CD4-positive, alpha-beta T cell treated with Interleukin-6 at 100 ng/mL for 8 hours (primary cell): ENCODE measurements around the gene NPLOC4.

Source experiments
- DNase-seq: peaks from one replicate; pipeline ENCODE4 v3.0.0-alpha.2; 2020; ENCODE audit warnings: mixed read lengths, low spot score

Gene NPLOC4

DNA sequence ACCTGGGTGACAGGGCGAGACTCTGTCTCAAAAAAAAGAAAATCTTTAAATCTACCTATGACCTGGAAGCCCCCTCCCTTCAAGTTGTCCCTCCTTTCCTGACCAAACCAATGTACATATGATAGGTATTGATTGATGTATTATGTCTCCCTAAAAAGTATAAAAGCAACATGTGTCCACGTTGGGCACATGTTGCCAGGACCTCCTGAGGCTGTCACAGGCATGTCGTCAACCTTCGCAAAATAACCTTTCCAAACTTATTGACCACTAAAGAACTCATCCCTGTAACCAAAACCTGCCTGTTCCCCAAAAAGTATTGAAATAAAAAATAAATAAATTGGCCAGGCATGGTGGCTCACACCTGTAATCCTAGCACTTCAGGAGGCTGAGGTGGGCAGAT, 25.1 kb upstream of the NPLOC4 start:
- no peak for DNase-seq

DNA sequence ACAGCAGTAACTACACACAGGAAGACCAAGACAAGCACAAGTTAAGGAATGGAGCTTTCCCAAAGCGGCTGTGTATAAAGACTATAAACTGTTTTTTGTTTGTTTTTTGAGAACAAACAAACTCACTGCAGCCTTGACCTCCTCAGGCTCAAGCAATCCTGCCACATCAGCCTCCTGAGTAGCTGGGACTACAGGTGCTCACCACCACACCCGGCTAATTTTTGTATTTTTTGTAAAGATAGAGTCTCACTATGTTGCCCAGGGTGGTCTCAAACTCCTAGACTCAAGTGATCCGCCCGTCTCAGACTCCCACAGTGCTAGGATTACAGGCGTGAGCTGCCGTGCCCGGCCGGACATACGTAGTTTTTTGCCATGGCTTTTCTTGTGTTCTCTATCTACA, 23.5 kb upstream of the NPLOC4 start:
- no peak for DNase-seq

DNA sequence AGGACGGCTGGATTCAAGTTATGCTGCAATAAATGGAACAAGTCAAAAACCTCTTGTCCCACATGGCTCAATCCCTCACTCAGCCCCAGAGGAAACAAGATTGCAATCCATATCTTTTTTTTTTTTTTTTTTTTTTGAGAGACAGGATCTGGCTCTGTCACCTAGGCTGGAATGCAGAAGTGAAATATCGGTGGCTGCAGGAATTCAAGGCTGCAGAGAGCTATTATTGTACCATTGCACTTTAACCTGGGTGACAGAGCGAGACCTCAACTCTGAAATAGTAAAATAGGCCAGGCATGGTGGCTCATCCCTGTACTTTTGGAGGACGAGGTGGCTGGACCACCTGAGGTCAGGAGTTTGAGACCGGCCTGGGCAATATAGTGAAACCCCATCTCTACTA, 22.1 kb upstream of the NPLOC4 start:
- no peak for DNase-seq

DNA sequence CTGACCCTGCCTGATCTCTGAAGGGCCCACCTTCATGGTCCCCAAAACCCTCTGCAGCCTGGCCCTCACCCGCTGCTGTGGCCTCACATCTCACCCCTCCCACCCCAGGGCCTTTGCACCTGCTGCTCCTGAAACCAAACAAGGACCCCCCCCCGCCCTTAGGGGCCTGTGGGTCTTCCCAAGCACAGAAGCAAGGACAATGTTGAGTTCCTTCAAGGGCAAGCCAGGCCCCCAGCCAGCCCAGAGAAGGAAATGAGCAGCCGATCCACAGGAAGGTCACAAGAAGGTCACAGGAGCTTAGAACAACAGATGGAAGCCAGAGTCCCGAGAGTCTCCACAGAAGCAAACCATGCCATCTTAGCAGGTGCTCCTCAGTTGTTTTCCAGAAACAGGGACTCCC, 19.9 kb upstream of the NPLOC4 start:
- no peak for DNase-seq

DNA sequence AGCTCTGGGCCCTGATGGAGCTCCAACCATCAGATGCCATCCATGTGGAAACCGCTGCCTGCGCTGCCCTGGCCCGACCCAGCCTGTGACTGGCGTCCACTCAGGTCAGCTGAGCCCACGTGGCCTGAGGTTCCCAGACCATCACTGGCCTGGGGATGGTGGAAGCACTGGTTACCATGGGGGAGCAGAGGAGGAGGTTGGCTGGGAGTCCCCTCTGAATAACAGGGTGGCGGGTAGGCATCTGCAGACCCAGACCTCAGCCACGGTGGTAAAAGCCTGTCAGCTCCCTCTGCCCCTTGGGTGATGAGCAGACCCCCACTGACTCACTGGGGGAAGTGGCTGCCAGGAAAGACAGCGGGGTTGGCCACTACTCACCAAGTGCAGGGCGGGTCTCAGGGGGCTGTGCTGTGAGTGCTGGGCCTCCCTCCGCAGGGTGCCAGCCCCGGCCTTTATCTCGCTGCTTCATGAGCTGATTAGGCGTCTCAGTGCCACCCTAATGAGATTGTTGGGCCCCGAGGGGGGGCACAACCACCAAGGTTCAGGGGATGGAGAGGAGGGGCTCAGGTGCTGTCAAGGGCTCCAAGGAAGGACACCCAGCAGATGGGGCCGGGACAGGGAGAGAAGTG, 19.3 kb upstream of the NPLOC4 start, which contains the start of gene PDE6G:
Gene PDE6G (minus strand): TSS at position 425 of the 626 bp plus-strand sequence. CDS start 3,237 bp downstream, outside the sequence.
- no peak for DNase-seq

DNA sequence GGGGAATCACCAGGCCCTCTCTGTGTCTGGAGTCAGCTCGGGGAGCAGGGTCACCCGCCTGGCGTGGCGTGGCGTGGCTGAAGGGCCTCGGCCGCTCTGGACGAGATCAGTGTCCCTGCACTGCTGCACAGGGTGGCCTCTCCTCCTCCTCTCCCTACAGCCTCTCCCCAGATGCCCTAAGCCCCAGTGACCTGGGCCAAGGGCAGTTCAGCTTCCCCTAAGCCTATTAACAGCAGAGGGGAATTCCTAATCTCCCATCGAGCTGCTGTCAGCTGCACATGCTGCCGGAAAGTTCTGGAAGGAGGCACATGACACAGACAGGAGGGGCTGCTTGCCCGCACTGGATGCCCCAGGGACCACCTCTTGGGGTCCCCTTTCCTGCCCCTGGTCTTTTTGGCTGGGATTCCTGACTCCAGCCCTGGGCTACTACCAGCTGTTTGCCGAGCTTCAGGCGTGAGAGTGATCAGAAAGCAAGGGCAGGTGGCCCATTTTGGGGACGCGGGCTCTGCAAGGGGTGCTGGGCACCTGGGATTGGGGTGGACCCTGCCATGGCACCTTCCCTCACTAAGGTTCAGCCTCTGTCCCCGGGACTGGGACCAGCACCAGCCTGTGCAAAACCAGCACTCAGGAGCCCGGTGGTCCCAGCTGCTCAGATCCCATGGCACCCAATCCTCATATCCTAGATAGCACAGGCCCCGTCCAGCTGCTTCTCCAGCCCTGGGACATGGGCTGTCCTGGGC, 18.6 kb upstream of the NPLOC4 start:
- no peak for DNase-seq

DNA sequence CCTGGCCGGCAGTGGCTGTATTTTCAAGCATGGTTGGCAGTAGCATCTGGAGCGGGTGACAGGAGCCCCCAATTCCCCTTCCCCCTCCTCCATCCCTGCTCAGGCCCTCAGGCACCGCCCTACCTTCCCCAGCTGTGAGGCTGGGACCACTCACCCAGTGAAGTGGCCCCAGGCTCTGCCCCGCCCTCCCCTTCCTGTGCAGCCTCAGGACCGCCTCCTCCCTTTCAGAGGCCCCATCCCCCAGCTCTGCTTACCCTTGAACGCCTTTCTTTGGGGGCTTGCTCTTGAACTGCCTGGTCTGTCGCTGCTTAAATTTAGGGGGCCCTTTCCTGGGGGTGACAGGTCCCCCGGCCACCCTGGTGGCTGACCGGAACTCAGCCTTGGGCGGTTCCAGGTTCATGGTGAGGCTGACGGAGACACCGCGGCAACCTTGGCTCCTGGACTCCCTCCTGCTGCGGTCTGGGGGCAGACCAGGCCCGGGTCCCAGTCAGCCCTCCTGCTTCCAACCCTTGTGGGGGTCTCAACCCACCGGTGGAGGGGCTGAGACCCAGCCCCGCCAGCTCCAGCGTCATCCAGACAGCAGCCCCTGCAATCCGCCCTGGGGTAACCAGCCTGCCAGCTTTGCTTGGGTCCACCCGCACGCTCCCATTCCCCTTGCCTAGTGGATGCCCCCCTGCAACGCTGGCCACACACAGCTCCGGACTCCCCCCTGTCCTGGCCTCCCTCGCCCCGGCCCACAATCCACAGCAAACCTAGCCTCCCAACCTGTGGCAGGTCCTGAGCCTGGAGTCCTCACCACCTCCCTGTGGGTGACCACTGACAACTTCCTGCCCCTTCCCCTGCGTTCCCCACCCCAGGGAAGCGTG, 16.2 kb upstream of the NPLOC4 start:
- no peak for DNase-seq

DNA sequence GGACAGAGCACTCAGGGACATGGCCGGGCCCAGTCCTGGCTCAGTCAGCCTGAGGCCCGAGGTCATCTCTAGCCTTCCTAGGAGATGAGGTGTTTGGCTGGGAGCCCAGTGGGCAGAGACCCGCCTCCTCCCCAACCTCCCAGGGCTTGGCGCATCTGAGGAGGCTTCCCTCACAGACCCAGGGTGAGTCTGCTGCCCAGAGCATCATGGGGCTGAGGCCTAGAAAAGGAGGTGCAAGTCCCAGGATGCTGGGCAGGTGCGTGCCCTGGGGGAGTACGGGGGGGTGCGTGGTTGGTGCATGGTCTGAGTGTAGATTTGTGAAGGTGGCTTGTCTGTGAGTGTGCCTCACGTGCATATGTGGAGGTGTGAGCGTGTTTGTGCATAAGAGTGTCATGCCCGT, 14.8 kb upstream of the NPLOC4 start:
- no peak for DNase-seq

DNA sequence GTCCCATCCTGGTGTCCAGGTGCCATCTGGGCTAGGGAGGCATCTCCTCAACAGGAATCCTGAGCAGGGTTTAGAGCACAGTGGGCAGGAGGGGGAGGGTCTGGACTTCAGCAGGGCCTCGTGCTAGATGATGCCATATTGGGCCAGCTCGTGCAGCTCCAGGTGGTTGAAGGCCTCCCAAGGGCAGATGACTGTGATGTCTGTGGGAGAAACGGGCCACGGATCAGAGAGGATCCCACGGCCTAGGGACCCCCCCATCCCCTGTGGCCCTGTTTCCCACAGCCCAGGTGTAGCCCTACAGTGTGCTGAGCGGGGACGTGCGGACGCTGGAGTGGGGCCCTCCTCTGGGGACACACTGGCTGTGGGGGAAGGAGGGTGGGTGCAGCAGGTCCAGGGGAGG, 14.0 kb upstream of the NPLOC4 start:
- no peak for DNase-seq

DNA sequence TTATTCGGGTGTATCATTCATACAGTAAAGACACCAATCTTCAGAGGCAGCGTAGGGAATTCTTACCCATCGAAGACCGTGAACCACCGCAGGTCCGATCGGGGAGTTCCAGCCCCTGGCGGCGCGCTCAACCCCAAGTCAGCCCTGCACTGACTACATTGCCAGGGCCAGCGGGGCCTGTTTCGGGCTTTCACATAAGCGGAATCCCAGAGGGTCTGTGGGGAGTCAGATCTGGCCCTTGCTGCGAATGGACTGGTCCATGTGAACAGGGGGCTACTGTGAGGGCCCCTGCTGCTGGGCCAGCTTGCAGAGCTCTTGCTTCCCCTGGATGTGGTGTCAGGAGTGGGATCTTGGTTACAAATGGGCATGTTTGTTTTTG, 11.8 kb upstream of the NPLOC4 start:
- no peak for DNase-seq

DNA sequence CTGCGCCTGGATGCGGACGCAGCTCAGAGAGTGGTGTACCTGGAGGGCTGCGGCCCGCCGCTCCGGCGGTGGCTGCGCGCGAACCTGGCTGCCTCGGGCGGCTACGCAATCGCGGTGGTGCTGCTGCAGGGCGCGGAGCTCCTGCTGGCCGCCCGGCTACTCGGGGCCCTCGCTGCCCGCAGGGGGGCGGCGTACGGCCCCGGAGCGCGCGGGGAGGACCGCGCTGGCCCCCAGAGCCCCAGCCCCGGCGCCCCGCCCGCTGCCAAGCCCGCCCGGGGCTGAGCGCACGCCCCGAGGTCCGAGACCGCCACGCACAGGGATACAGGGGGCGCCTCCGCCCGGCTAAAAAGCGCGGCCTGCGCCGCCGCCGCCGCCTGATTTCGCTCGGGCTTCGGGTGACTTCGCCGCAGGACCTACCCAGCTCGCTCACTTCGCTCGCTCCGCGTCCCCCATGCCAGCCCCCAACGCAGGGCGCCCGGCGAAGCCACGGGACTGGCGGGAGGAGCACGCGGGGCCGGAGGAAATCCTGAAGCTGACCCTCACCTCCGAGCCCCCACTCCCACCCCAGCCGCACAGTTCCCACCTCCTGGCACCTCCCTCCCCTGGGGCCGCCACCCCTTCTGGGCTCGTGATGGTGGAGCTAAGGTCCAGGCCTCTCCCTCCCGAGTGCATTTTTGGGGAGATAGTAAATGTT, 11.2 kb upstream of the NPLOC4 start:
- no peak for DNase-seq

DNA sequence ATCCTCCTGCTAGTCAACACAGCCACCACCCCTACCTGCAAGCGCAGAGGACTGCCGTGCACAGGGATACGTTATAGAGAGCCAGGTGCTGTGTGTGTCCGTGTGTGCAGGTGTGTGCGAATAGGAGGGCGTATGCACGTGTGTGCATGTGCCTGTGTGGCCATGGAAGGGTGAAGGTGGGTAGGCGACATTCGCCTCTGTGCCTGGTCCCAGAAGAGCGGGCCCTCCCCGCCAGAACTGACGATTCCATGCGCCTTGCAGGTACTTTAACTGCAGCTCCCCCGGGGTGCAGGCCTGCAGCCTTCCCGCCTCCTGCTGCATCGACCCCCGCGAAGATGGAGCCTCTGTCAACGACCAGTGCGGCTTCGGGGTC, 10.7 kb upstream of the NPLOC4 start:
- DNase-seq: no peak

DNA sequence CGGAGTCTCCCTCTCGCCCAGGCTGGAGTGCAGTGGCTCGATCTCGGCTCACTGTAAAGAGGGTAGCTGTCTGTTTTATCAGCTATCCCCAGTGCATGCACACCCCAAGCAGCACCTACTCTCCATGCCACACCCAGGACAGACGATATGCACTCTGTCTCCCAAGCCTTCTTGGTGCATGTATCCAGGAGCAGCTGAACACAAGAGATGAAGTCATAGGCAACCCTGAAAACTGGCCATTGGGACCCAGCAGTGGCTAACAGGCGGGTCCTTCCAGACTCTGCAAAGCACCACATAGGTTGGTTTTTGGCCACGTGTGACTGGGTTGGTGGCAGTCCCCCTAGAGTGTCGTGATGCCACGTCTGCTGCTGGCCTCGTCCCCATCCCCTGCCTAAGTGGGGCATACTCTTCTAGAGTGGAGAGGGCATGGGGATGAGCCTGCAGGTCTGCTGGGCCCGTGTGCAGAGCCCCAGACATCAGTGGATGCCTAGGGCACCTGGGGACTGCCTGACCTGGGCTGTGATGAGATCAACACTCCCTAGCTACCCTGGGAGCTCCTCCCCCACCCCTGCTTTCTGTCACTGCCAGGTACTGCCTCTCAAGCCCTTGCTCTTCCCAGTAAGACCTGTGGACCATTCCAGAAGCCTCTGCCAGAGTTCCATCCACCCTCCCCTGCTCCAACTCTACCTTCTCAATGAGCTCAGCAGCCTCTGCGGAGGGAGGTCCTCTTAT, 10.1 kb upstream of the NPLOC4 start:
- DNase-seq: no peak

DNA sequence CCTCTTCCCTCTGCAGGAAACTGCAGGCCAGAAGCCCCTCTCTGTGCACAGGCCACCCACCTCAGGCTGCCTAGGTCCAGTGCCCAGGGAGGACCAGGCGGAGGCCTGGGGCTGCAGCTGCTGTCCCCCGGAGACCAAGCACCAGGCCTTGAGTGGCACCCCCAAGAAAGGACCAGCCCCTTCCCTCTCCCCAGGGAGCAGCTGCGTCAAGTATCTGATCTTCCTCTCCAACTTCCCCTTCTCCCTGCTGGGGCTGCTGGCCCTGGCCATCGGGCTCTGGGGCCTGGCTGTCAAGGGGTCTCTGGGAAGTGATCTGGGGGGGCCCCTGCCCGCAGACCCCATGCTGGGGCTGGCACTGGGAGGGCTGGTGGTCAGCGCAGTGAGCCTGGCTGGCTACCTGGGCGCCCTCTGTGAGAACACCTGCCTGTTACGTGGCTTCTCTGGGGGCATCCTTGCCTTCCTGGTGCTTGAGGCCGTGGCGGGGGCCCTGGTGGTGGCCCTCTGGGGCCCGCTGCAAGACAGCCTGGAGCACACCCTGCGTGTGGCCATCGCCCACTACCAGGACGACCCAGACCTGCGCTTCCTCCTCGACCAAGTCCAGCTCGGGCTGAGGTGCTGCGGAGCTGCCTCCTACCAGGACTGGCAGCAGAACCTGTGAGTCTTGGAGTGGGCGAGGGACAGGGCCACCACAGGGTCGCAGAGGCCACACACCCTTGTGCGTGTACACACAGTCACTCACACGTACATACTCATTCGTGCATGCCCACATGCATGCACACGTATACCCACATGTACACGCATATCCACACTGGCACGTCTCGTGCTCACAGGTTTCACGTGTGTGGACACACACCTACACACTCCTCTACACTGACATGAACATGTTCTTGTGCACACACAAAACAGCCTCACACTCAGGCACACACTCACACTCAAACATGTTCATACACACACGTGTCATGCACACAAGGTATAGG, 8.4 kb upstream of the NPLOC4 start:
- DNase-seq: no peak

DNA sequence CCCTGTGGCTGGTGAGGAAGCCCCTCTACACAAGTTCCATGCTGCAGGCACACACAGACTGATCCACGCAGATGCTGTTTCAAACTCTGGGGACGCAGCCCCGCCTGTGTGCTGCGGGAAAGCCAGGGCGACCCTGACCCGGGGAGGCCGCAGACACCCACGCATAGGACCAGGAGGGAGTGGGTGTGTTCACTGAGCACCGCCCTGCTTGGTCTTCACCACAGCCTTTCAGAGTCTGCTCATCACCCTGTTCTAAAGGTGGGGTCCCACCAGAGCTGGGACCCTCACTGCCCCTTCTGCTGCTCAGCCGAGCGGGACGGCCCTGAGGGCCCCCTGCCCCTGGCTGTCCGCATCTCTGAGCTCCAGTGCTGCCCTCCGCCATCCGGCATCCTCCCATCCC, 7.6 kb upstream of the NPLOC4 start:
- DNase-seq: no peak

DNA sequence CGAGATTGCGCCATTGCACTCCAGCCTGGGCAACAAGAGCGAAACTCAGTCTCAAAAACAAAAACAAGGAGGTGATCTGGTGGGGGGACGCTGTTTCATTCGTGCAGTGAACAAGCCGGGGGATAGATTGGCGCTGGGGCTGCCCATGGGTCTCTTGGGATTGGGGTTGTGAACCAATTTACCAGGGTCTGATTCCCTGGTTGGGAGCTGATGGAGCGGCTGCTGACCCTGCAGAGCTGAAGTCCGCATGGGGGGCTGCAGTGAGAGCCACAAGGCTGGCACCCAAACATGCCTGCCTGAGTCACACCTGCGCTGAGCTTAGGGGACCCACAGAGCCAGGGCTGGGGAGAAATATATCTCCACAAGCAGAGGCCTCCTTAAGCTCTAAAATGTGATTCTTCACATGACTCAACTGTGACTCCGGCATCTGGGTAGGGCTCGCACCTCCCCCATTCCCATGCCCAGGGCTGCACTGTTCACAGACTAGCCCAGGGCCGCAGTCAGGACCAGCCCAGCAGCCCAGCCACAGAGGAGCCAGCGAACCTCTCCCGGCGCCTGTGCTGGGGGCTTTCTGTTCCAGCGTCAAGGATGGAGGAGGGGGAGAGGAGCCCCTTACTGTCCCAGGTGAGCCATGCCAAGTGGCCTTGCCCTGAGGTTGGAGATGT, 5.0 kb upstream of the NPLOC4 start:
- no peak for DNase-seq

DNA sequence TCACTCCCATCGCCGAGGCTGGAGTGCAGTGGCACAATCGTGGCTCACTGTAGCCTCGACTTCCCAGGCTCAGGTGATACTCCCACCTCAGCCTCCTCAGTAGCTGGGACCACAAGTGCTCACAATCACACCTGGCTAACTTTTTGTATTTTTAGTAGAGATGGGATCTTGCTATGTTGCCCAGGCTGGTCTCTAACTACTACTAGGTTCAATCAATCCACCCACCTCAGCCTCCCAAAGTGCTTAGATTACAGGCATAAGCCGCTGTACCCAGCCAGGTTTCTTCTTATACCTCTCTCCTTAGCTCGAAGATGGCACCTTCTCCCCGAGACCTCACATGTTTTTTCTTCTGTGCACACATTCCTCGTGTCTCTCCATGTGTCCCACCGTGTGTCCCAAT, 3.1 kb upstream of the NPLOC4 start:
- DNase-seq: no peak

DNA sequence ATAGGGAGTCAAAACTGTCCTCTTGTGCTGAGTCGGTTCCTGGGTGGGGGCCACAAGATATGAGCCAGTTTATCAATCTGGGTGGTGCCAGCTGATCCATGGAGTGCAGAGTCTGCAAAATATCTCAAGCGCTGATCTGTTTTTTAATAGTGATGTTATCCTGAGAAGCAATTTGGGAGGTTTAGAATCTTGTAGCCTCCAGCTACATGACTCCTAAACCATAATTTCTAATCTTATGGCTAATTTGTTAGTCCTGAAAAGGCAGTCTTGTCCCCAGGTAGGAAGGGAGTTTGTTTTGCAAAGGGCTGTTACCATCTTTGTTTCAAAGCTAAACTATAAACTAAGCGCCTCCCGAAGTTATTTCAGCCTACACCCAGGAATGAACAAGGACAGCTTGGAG, 1.8 kb upstream of the NPLOC4 start:
- DNase-seq: no peak

DNA sequence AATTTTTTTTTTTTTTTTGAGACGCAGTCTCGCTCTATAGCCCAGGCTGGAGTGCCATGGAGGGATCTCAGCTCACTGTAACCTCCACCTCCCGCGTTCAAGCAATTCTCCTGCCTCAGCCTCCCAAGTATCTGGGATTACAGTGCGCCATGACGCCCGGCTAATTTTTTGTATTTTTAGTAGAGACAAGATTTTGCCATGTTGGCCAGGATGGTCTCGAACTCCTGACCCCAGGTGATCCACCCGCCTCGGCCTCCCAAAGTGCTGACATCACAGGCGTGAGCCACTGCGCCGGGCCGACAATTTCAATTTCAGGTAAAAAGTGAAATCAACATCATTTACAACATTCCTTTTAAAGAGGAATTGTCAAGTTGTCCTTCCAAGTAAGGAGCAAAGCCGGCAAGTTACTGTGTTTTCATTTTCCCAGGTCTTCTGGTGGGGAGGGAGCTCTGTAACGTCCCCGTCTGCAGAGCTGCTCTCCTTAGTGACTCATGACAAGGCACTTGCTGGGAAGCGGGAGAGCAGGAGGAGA, 873 bp downstream of the NPLOC4 start:
- no peak for DNase-seq

DNA sequence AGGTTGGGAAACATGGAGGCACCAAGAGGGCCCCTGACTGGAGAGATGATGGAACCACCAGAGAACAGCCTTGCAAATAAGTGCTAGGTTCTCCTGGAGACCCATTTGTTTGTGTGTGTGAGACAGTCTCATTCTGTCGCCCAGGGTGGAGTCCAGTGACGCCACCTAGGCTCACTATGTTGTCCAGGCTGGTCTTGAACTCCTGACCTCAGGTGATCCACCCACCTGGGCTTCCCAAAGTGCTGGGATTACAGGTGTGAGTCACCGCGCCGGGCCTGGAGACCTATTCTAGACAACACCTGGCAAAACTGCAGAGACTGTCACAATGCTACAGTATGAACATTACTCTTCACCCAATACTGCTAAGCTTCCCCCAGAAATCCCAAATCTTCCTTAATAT, 1.5 kb downstream of the NPLOC4 start:
- no peak for DNase-seq
